DOHH2 (cell line): ENCODE results near the gene ABLIM2.

Experiments
- H3F3A ChIP-seq: fragments of 200-600 bp; sonication (generic), shearing (Covaris generic); 2 replicates; pipeline ENCODE4 v1.6.0; 2016; ENCODE audit warnings: antibody characterized with exemption, mild to moderate bottlenecking; ENCODE audit not compliant: control insufficient read depth, insufficient read depth
- H3K27ac ChIP-seq: fragments of 200-600 bp; sonication (generic); 2 replicates; pipeline ENCODE4 v1.5.1; 2014; ENCODE audit warnings: low read depth, mild to moderate bottlenecking, low read length, moderate library complexity
- H3K27me3 ChIP-seq: fragments of 200-600 bp; sonication (generic); 2 replicates; pipeline ENCODE4 v1.6.1; 2014; ENCODE audit warnings: mild to moderate bottlenecking, low read length, mixed read lengths; ENCODE audit not compliant: control insufficient read depth
- H3K36me3 ChIP-seq: fragments of 200-600 bp; sonication (generic); 2 replicates; pipeline ENCODE4 v1.6.1; 2014; ENCODE audit warnings: mild to moderate bottlenecking, low read length, moderate library complexity, mixed read lengths; ENCODE audit not compliant: control insufficient read depth
- H3K4me1 ChIP-seq: fragments of 200-600 bp; sonication (generic); 2 replicates; pipeline ENCODE4 v1.6.1; 2014; ENCODE audit warnings: mild to moderate bottlenecking, low read length, mixed read lengths; ENCODE audit not compliant: control insufficient read depth
- H3K4me2 ChIP-seq: fragments of 200-600 bp; sonication (generic); 2 replicates; pipeline ENCODE4 v1.6.0; 2014; ENCODE audit warnings: mild to moderate bottlenecking, low read length, moderate library complexity
- H3K4me3 ChIP-seq: fragments of 200-600 bp; sonication (generic); 2 replicates; pipeline ENCODE4 v1.5.1; 2014; ENCODE audit warnings: mild to moderate bottlenecking, low read length, mixed read lengths
- H3K79me2 ChIP-seq: fragments of 200-600 bp; sonication (generic); 2 replicates; pipeline ENCODE4 v1.6.1; 2014; ENCODE audit warnings: mild to moderate bottlenecking, low read length, mixed read lengths; ENCODE audit not compliant: control insufficient read depth
- H3K9me2 ChIP-seq: fragments of 200-600 bp; sonication (generic); replicated peaks from 2 replicates; pipeline ENCODE4 v1.6.1; 2014; ENCODE audit warnings: mild to moderate bottlenecking, low read length, mixed read lengths; ENCODE audit not compliant: control insufficient read depth
- H3K9me3 ChIP-seq: fragments of 200-600 bp; sonication (generic); 2 replicates; pipeline ENCODE4 v1.6.1; 2014; ENCODE audit warnings: antibody characterized with exemption, low read length, mixed read lengths; ENCODE audit not compliant: control insufficient read depth, insufficient read depth
- H4K20me1 ChIP-seq: fragments of 200-600 bp; sonication (generic); 2 replicates; pipeline ENCODE4 v1.6.0; 2014; ENCODE audit warnings: low read depth, mild to moderate bottlenecking, antibody characterized with exemption, low read length, moderate library complexity; ENCODE audit not compliant: control insufficient read depth, insufficient read depth
- CTCF ChIP-seq: fragments of 200-600 bp; sonication (generic); IDR thresholded peaks from one replicate; pipeline ENCODE4 v1.5.1; 2014; ENCODE audit warnings: antibody characterized with exemption, mild to moderate bottlenecking, low read depth, low read length; ENCODE audit not compliant: poor library complexity, severe bottlenecking
- EZH2phosphoT487 ChIP-seq: fragments of 200-600 bp; sonication (generic); IDR thresholded peaks from 2 replicates; pipeline ENCODE4 v1.6.1; 2017; ENCODE audit warnings: borderline replicate concordance, mild to moderate bottlenecking, antibody characterized with exemption, low read length, moderate library complexity, mixed read lengths

ABLIM2 gene

GRCh38 chr4:7915875-7916242 lies 242.8 kb downstream of the ABLIM2 start:
- no peak for TF ChIP-seq EZH2phosphoT487
- no peak for TF ChIP-seq CTCF
- no peak overlapping the region for H3K4me2 ChIP-seq
- H3K9me3 ChIP-seq: no peaks in the 10 kb centered on the region
- no peaks in the 10 kb centered on the region for H4K20me1 ChIP-seq
- peaks cover 6% of the 10 kb centered on the region; the same call in 1 of the 2 replicates for H3K27me3 ChIP-seq
- no peak overlapping the region for H3K27ac ChIP-seq
- H3K9me2 ChIP-seq: no peaks in the 10 kb centered on the region
- H3K4me1 ChIP-seq: no peaks in the 10 kb centered on the region
- no peaks in the 10 kb centered on the region for H3F3A ChIP-seq
- no peak overlapping the region for H3K4me3 ChIP-seq
- no peaks in the 10 kb centered on the region for H3K79me2 ChIP-seq
- H3K36me3 ChIP-seq: no peaks in the 10 kb centered on the region
